H9 (cell line): ENCODE results near the gene MYT1. TPM values are rescaled to one million over a fixed set of nuclear protein-coding genes. Genes with fewer than 3 reads are reported as not detected.

Experiments
- DNase-seq: peaks from one replicate; pipeline ENCODE4 v3.0.0-alpha.2; 2017
- H2AFZ ChIP-seq: one replicate; pipeline ENCODE4 v1.6.1; 2013; ENCODE audit warnings: mild to moderate bottlenecking, low read length, control low read depth, moderate library complexity
- H2AK5ac ChIP-seq: 2 replicates; pipeline ENCODE4 v1.6.1; 2013; ENCODE audit warnings: low read length, control low read depth, mixed read lengths; ENCODE audit not compliant: insufficient read length
- H2BK120ac ChIP-seq: one replicate; pipeline ENCODE4 v1.6.1; 2013; ENCODE audit warnings: low read depth, mild to moderate bottlenecking, low read length, control low read depth, inconsistent platforms; ENCODE audit not compliant: poor library complexity, severe bottlenecking
- H2BK12ac ChIP-seq: 2 replicates; pipeline ENCODE4 v1.6.1; 2013; ENCODE audit warnings: low read length, control low read depth, mixed read lengths, low read depth; ENCODE audit not compliant: insufficient read length
- H2BK15ac ChIP-seq: 2 replicates; pipeline ENCODE4 v1.6.1; 2013; ENCODE audit warnings: low read depth, low read length, control low read depth
- H2BK20ac ChIP-seq: one replicate; pipeline ENCODE4 v1.6.1; 2013; ENCODE audit warnings: low read depth, mild to moderate bottlenecking, low read length, control low read depth, inconsistent platforms; ENCODE audit not compliant: poor library complexity, severe bottlenecking
- H2BK5ac ChIP-seq: 2 replicates; pipeline ENCODE4 v1.6.1; 2013; ENCODE audit warnings: low read length, control low read depth, mixed read lengths; ENCODE audit not compliant: insufficient read length
- H3K14ac ChIP-seq: 2 replicates; pipeline ENCODE4 v1.6.1; 2013; ENCODE audit warnings: low read length, control low read depth; ENCODE audit not compliant: insufficient read depth
- H3K18ac ChIP-seq: 2 replicates; pipeline ENCODE4 v1.6.1; 2013; ENCODE audit warnings: low read depth, mild to moderate bottlenecking, mixed read lengths, low read length, control low read depth; ENCODE audit not compliant: insufficient read length
- H3K23ac ChIP-seq: 2 replicates; pipeline ENCODE4 v1.6.1; 2013; ENCODE audit warnings: low read length, control low read depth, mixed read lengths, low read depth; ENCODE audit not compliant: insufficient read length
- H3K23me2 ChIP-seq: 2 replicates; pipeline ENCODE4 v1.6.1; 2013; ENCODE audit warnings: low read depth, mild to moderate bottlenecking, mixed read lengths, low read length, control low read depth; ENCODE audit not compliant: insufficient read length, poor library complexity, severe bottlenecking
- H3K27ac ChIP-seq: 2 replicates; pipeline ENCODE4 v1.5.1; 2013; ENCODE audit warnings: low read length, control low read depth, mixed read lengths, low read depth; ENCODE audit not compliant: insufficient read length
- H3K27me3 ChIP-seq: 2 replicates; pipeline ENCODE4 v1.6.1; 2013; ENCODE audit warnings: low read length, control low read depth, inconsistent platforms; ENCODE audit not compliant: insufficient read depth
- H3K4ac ChIP-seq: 2 replicates; pipeline ENCODE4 v1.6.1; 2013; ENCODE audit warnings: low read depth, mild to moderate bottlenecking, control low read depth, inconsistent platforms, low read length, moderate library complexity
- H3K4me1 ChIP-seq: 2 replicates; pipeline ENCODE4 v1.6.1; 2013; ENCODE audit warnings: low read length, control low read depth, inconsistent platforms; ENCODE audit not compliant: insufficient read depth
- H3K4me2 ChIP-seq: 2 replicates; pipeline ENCODE4 v1.6.1; 2013; ENCODE audit warnings: low read length, control low read depth, mixed read lengths; ENCODE audit not compliant: insufficient read length, insufficient read depth
- H3K56ac ChIP-seq: 2 replicates; pipeline ENCODE4 v1.6.1; 2013; ENCODE audit warnings: low read depth, mild to moderate bottlenecking, mixed read lengths, low read length, control low read depth; ENCODE audit not compliant: insufficient read length
- H3K79me1 ChIP-seq: 2 replicates; pipeline ENCODE4 v1.6.1; 2013; ENCODE audit warnings: low read depth, mild to moderate bottlenecking, moderate library complexity, low read length, control low read depth, inconsistent platforms; ENCODE audit not compliant: insufficient read depth, poor library complexity, severe bottlenecking
- H3K79me2 ChIP-seq: 2 replicates; pipeline ENCODE4 v1.6.1; 2013; ENCODE audit warnings: low read length, control low read depth, inconsistent platforms; ENCODE audit not compliant: insufficient read depth
- H3K9ac ChIP-seq: 2 replicates; pipeline ENCODE4 v1.6.1; 2013; ENCODE audit warnings: low read length, control low read depth, mixed read lengths; ENCODE audit not compliant: insufficient read length; ENCODE audit errors: extremely low read depth
- H3K9me3 ChIP-seq: one replicate; pipeline ENCODE4 v1.6.1; 2013; ENCODE audit warnings: low read depth, low read length, inconsistent platforms; ENCODE audit not compliant: control insufficient read depth
- H3T11ph ChIP-seq: one replicate; pipeline ENCODE4 v1.6.1; 2013; ENCODE audit warnings: mild to moderate bottlenecking, low read length, control low read depth, inconsistent platforms
- H4K20me1 ChIP-seq: one replicate; pipeline ENCODE4 v1.6.1; 2013; ENCODE audit not compliant: control insufficient read depth, insufficient read length, insufficient read depth
- H4K5ac ChIP-seq: 2 replicates; pipeline ENCODE4 v1.6.1; 2013; ENCODE audit warnings: low read depth, mild to moderate bottlenecking, mixed read lengths, low read length, control low read depth; ENCODE audit not compliant: insufficient read length
- H4K8ac ChIP-seq: replicated peaks from 2 replicates; pipeline ENCODE4 v1.6.1; 2013; ENCODE audit warnings: low read length, control low read depth, mixed read lengths, low read depth; ENCODE audit not compliant: insufficient read length
- H4K91ac ChIP-seq: 2 replicates; pipeline ENCODE4 v1.6.1; 2013; ENCODE audit warnings: low read depth, mild to moderate bottlenecking, moderate library complexity, mixed read lengths, low read length, control low read depth; ENCODE audit not compliant: insufficient read length
- H3K27ac Mint-ChIP-seq, 3 experiments: 2 replicates in 2 of 3; 3 replicates in 1 of 3; pipeline ENCODE4 v1.8.0; 2020 to 2021; ENCODE audit warnings: mixed read lengths in 3 of 3, mild to moderate bottlenecking in 1 of 3, moderate library complexity in 1 of 3
- H3K27me3 Mint-ChIP-seq: 2 replicates; pipeline ENCODE4 v1.8.0; 2021; ENCODE audit warnings: low read depth, mild to moderate bottlenecking, moderate library complexity, mixed read lengths
- H3K36me3 Mint-ChIP-seq, 3 experiments: 2 replicates in 2 of 3; 3 replicates in 1 of 3; pipeline ENCODE4 v1.8.0; 2020 to 2021; ENCODE audit warnings: low read depth in 3 of 3, mixed read lengths in 3 of 3; ENCODE audit not compliant: insufficient read depth in 1 of 3
- H3K4me1 Mint-ChIP-seq, 2 experiments: 2 replicates each; pipeline ENCODE4 v1.8.0; 2020; ENCODE audit warnings: mixed read lengths in 2 of 2
- H3K4me3 Mint-ChIP-seq, 2 experiments: 2 replicates in 1 of 2; 3 replicates in 1 of 2; pipeline ENCODE4 v1.8.0; 2020 to 2021; ENCODE audit warnings: mild to moderate bottlenecking in 2 of 2, mixed read lengths in 2 of 2, moderate library complexity in 1 of 2
- H3K9me3 Mint-ChIP-seq, 2 experiments: 2 replicates in 1 of 2; 3 replicates in 1 of 2; pipeline ENCODE4 v1.8.0; 2020; ENCODE audit warnings: mild to moderate bottlenecking in 2 of 2, mixed read lengths in 2 of 2, moderate library complexity in 1 of 2
- WGBS: extraction: QIAGEN DNeasy Blood & Tissue Kit; methylation state at CpG from one replicate; pipeline ENCODE4 v1.1.7; 2013; ENCODE audit warnings: missing lambda C conversion rate, low lambda C conversion rate, mixed read lengths; ENCODE audit not compliant: insufficient read length; ENCODE audit errors: extremely low coverage; 5-methylcytosine and 5-hydroxymethylcytosine counted together
- total RNA-seq: library from RNA; stranded (reverse); gene quantifications from 2 replicates; pipeline ENCODE4 v1.2.1, GENCODE V29; 2021
- TF ChIP-seq, protein P1 (sequence below): fragments of 200-600 bp; sonication (generic); conservative IDR thresholded peaks from 3 replicates; pipeline ENCODE4 v1.8.0; 2021; ENCODE audit warnings: antibody characterized with exemption, mild to moderate bottlenecking

The MYT1 gene
- total RNA-seq, 1 experiment from 2014 or later, result 0.79 TPM

DNA sequence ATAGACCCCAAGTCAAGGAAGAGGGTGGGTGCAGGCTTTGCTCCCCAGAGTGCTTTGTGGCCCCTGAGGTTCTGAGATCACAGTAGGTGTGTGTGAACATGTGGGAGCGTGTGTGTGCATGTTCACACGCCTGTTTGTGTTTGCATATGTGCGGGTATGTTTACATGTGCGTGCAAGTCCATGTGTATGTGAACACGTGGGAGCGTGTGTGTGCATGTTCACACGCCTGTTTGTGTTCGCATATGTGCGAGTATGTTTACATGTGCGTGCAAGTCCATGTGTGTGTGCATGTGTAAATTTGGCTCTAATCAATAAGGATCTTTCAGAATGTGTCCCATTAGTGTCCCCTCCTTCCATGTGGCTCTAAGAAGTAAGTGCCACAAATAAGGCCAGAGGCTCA is 49.9 kb downstream of the MYT1 start:
- no peak overlapping the region for H3K56ac ChIP-seq
- WGBS, result no CpG with 5 or more reads among the region's 10 CpGs
- no peaks in the 10 kb centered on the region for H3K79me2 ChIP-seq
- H3K23me2 ChIP-seq, result peaks cover 2% of the 10 kb centered on the region
- no peak overlapping the region for H4K5ac ChIP-seq
- no peak overlapping the region for H4K8ac ChIP-seq
- H3K4me3 Mint-ChIP-seq, result no peak overlapping the region
- no peak overlapping the region for H3K9ac ChIP-seq
- no peaks in the 10 kb centered on the region for H3K4me1 ChIP-seq
- no peak overlapping the region for H3K23ac ChIP-seq
- no peak overlapping the region for H4K91ac ChIP-seq
- peaks cover 2% of the 10 kb centered on the region for H4K20me1 ChIP-seq
- H2BK20ac ChIP-seq, result no peak overlapping the region
- no peaks in the 10 kb centered on the region for H3K9me3 ChIP-seq
- H3K9me3 Mint-ChIP-seq, result no peaks in the 10 kb centered on the region
- no peaks in the 10 kb centered on the region for H3K27me3 ChIP-seq
- H2BK120ac ChIP-seq, result no peak overlapping the region
- H3K27me3 Mint-ChIP-seq, result peaks cover 7% of the 10 kb centered on the region
- H2BK5ac ChIP-seq, result no peak overlapping the region
- H3K14ac ChIP-seq, result no peak overlapping the region
- H2BK15ac ChIP-seq, result no peak overlapping the region
- H3K36me3 Mint-ChIP-seq, result no peaks in the 10 kb centered on the region; a peak in 1 of 7 replicates
- H2BK12ac ChIP-seq, result no peak overlapping the region
- no peak for DNase-seq
- no peak overlapping the region for H3K27ac Mint-ChIP-seq
- H3K18ac ChIP-seq, result no peak overlapping the region
- H3K4ac ChIP-seq, result no peak overlapping the region
- no peak overlapping the region for H3T11ph ChIP-seq
- no peak overlapping the region for H2AFZ ChIP-seq
- H3K4me1 Mint-ChIP-seq, result peaks cover 11 to 12% of the 10 kb centered on the region in 2 experiments
- H3K27ac ChIP-seq, result no peak overlapping the region
- TF ChIP-seq, protein P1, sequence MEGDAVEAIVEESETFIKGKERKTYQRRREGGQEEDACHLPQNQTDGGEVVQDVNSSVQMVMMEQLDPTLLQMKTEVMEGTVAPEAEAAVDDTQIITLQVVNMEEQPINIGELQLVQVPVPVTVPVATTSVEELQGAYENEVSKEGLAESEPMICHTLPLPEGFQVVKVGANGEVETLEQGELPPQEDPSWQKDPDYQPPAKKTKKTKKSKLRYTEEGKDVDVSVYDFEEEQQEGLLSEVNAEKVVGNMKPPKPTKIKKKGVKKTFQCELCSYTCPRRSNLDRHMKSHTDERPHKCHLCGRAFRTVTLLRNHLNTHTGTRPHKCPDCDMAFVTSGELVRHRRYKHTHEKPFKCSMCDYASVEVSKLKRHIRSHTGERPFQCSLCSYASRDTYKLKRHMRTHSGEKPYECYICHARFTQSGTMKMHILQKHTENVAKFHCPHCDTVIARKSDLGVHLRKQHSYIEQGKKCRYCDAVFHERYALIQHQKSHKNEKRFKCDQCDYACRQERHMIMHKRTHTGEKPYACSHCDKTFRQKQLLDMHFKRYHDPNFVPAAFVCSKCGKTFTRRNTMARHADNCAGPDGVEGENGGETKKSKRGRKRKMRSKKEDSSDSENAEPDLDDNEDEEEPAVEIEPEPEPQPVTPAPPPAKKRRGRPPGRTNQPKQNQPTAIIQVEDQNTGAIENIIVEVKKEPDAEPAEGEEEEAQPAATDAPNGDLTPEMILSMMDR, result no peak
- no peak overlapping the region for H3K4me2 ChIP-seq
- no peak overlapping the region for H2AK5ac ChIP-seq
- H3K79me1 ChIP-seq, result no peaks in the 10 kb centered on the region
